Bronchial epithelial cell (primary cell): Measurements from ENCODE around the gene CHCHD10. TPM values are rescaled to one million over a fixed set of nuclear protein-coding genes. Genes with fewer than 3 reads are reported as not detected.

Experiments used
- DNase-seq: peaks from one replicate; pipeline ENCODE4 v3.0.0-alpha.2; 2010; ENCODE audit warnings: low read depth
- FAIRE-seq: peaks from 2 replicates; lab custom pipeline; 2011; peaks lifted over from hg19 to GRCh38; lab: Jason Lieb, UNC
- H3K27me3 ChIP-seq: 2 replicates; pipeline ENCODE4 v1.5.1; 2011; ENCODE audit warnings: low read length; ENCODE audit not compliant: control insufficient read depth, insufficient read depth
- H3K36me3 ChIP-seq: 2 replicates; pipeline ENCODE4 v1.5.1; 2011; ENCODE audit warnings: low read length; ENCODE audit not compliant: control insufficient read depth, insufficient read depth
- H3K4me3 ChIP-seq: 2 replicates; pipeline ENCODE4 v1.5.1; 2011; ENCODE audit warnings: mild to moderate bottlenecking, low read depth, low read length, control low read depth
- CTCF ChIP-seq: IDR thresholded peaks from 2 replicates; pipeline ENCODE4 v1.5.1; 2011; ENCODE audit warnings: mild to moderate bottlenecking, moderate library complexity, low read length, control low read depth, inconsistent platforms; ENCODE audit not compliant: insufficient read depth, severe bottlenecking
- total RNA-seq: library from RNA; depleted of rRNA; stranded (reverse); fragments of >200 nt; gene quantifications from 2 replicates; pipeline ENCODE4 v1.2.1, GENCODE V29; 2014

The CHCHD10 gene
- total RNA-seq, 1 donor from 2014 or later, result 4.5 TPM

- H3K27me3 ChIP-seq, result no peaks in the 10 kb centered on the region
- DNase-seq (no peak), FAIRE-seq (no peak)
- H3K4me3 ChIP-seq, result no peak overlapping the region
- no peak for TF ChIP-seq CTCF
- peaks cover 16% of the 10 kb centered on the region for H3K36me3 ChIP-seq
Measured at GRCh38 chr22:23789638-23790037, 21.9 kb upstream of the CHCHD10 start.

GRCh38 chr22:23789121-23789520 lies 21.3 kb upstream of the CHCHD10 start:
- DNase-seq, result no peak
- FAIRE-seq, result no peak
- no peak for TF ChIP-seq CTCF
- Histone ChIP-seq H3K4me3 (no peak overlapping the region), H3K36me3 (peaks cover 14% of the 10 kb centered on the region), H3K27me3 (no peaks in the 10 kb centered on the region)

GRCh38 chr22:23787910-23788309 lies 20.1 kb upstream of the CHCHD10 start:
- Histone ChIP-seq H3K36me3 (peaks cover 7% of the 10 kb centered on the region), H3K27me3 (no peaks in the 10 kb centered on the region), H3K4me3 (peak overlapping the region; percentile 72)
- DNase-seq (no peak), FAIRE-seq (no peak)
- TF ChIP-seq CTCF, result no peak

GRCh38 chr22:23787600-23787896 lies 19.8 kb upstream of the CHCHD10 start:
- FAIRE-seq, result no peak
- no peak for TF ChIP-seq CTCF

GRCh38 chr22:23786752-23787599 lies 19.2 kb upstream of the CHCHD10 start, which contains the start of gene SMARCB1:
Gene SMARCB1, plus strand, starts transcription at chr22:23786966. Its CDS starts 204 bp downstream, at chr22:23787170.
- no peak for TF ChIP-seq CTCF
- peaks cover 2% of the 10 kb centered on the region for H3K36me3 ChIP-seq
- H3K4me3 ChIP-seq, result peak within 1 kb of the TSS; percentile 72
- H3K27me3 ChIP-seq, result no peaks in the 10 kb centered on the region
- DNase-seq, result peak; percentile 51
- FAIRE-seq, result no peak

More at GRCh38 chr22:23787600-23787896, 19.8 kb upstream of the CHCHD10 start:
- Histone ChIP-seq H3K27me3 (no peaks in the 10 kb centered on the region), H3K4me3 (peak overlapping the region; percentile 72), H3K36me3 (peaks cover 5% of the 10 kb centered on the region)
- peak; percentile 8 for DNase-seq
